Hindlimb muscle (tissue), 1 donor: ENCODE results near the gene MAP4K2. TPM values are rescaled to one million over a fixed set of nuclear protein-coding genes. Genes with fewer than 3 reads are reported as not detected.
"Not testable (repeated sequence)": the region's sequence is repeated elsewhere in the genome, so short reads cannot be mapped to it uniquely, and the experiment has no call there.

Source experiments
- DNase-seq: peaks from one replicate; pipeline ENCODE4 v3.0.0-alpha.2; 2013
- polyA plus RNA-seq: library from polyadenylated mRNA; unstranded; fragments of 120-200 nt; gene quantifications from one replicate; pipeline ENCODE4 v1.2.1, GENCODE V29; 2013; ENCODE audit not compliant: insufficient read length

The MAP4K2 gene
- polyA plus RNA-seq, 1 donor, result 8.6 TPM

DNA sequence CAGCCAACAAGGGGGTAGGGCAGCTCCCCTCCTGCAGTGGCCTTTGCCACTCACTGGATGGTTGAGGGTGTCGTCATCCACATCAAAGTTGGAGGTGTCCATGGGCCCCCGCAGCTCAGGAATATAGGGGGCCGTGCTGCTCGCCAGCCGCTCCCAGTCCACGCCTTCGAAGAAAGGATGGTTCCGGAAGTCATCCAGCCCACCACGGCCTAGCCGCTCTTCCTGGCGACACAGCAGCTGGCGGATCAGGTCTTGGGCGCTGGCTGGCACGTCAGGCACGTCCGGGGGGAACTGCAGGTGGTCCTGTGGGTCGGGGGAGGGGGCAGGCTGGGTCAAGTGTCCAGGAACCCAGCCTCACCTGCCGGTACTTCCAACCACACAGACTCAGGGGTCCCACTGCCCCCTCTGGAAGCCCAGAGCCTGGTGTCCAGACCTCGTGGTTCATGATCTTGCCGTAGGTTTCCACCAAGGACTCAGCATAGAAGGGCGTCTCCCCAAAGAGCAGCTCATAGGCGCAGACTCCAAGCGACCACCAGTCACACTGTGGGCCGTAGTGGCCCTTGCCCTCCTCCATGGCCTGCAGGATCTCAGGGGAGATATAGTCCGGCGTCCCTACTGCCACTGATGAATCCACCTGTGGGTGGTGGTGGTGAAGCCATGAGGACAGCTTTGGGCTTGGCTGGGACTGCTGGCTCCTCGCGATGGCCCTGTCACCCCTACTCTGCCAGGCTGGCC, 35.8 kb upstream of the MAP4K2 start:
- DNase-seq, result no peak

DNA sequence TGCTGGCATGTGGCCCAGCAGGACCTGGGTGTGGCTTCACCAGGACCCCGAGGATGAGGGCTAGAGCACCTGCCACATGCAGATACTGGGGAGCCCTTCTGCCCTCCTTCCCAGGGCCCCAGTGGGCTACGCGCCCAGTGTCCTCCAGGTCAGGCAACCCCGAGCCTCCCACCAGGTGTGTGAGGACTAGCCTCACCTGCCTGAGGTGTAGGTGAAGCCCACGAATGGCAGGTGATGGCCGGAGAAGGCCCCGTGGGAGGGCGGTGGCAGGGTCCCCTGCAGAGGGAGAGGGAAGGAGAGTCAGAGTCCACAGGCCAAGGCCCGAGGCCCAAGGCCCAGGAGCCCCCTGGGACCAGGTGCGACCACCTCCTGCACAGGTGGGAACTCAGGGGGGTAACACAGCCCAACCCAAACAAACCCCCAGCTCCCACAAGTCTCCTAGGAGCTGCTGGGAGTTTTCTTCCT, 34.9 kb upstream of the MAP4K2 start:
- no peak for DNase-seq

DNA sequence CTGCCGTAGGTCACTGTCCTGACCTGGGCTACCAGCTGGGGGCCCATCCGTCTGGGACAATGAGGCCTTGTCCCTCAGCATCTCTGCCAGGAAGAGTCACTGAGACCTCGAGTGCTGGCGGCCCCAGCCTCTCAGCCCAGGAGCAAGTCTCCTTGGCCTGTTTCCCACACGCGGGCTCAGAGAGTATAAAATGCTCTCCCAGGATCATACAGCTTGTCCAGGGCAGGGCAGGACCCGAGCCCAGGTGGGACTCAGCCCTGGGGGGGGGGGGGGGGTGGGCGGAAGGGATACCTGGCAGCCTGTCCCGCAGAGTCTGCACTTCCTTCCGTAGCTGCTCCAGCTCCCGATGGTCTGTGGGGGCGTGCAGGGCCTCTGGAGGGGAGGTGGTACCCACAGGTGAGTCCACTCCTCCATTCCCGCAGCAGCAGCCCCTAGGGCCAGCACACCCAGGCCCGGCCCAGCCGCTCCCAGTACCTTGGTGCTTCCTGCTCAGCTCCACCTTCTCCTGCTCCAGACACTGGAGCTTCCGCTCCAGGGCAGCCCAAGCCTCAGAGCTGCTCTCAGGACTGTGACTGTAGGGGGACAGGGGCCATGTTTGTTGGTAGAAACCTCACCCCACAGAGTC, 33.5 kb upstream of the MAP4K2 start:
- no peak for DNase-seq

DNA sequence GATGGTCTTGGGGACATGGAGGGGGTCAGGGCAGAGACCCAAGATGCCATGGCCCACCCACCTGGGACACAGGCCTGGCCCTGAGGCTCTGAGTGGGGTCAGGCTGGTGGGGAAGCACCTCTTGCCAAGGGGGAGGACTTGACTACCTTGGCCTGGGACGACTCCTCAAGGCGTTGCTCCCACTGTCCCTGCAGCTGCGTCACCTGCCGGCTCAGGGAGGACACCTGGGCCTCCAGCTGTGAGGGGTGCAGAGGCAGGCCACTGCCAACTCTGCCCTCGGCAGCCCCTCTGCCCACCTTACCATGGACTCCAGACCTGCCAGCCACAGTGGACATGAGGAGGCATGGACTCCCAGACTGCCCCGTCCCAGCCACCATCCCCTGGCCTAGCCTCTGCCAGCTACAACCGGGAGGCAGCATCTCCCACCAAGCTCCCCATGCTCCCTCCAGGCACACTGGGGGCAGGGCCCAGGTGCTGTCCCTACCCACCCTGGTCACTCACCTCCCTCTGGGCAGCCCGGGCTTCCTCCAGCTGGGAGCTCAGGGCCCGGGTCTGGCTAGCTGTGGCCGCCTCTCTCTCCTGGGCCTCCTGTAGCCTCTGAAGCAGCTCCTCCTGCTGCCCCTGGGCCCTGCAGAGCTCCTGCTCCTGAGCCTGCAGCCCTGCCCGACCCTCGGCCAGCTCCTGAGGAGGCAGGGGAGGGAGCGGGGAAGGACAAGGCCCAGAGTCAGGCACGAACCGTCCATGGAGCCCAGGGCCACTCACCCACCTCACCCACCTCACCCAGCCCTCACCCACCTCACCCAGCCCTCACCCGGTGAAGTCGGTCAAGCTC, 32.8 kb upstream of the MAP4K2 start:
- DNase-seq, result no peak

- no peak for DNase-seq
Measured at GRCh38 chr11:64834723-64835615, 32.0 kb upstream of the MAP4K2 start.

- DNase-seq, result no peak
Measured at GRCh38 chr11:64834031-64834722, 31.2 kb upstream of the MAP4K2 start.

- DNase-seq, result no peak
Measured at GRCh38 chr11:64833509-64833908, 30.5 kb upstream of the MAP4K2 start.

GRCh38 chr11:64833198-64833502, 30.1 kb upstream of the MAP4K2 start:
- DNase-seq, result no peak

DNA sequence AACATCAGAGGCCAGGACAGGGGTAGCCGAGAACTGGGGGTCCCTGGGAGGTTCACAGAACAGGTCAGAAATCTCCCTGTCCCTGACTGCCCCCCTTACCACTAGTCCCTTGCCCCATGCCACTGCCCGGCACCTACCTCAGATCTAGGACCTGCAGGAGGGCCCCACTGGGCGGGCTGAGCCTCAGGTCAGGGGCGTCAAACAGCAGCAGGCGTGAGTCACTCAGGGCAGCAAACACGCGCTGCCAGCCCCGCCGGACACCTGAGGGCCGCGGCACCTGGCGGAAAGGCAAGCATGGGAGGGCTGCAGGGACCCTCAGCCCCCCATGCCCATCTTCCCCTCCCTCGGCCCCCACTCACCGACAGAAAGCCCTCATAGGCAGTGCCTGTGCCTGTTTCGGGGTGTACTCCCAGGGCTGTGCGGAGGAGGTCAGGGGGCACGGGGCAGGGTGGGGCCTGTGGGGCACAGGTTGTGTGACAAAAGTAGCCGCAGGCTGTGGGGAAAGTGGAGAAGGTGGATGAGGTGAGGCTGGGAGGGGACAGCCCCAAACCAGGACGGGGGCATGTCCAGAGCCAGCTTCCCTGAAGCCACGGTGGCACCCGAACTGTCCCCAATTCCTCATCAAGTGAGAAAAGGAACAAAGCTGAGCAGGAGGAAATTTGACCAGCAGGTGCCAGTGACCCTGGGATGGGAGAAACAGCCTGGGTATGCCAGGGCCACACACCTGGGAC, 29.6 kb upstream of the MAP4K2 start:
- no peak for DNase-seq

DNA sequence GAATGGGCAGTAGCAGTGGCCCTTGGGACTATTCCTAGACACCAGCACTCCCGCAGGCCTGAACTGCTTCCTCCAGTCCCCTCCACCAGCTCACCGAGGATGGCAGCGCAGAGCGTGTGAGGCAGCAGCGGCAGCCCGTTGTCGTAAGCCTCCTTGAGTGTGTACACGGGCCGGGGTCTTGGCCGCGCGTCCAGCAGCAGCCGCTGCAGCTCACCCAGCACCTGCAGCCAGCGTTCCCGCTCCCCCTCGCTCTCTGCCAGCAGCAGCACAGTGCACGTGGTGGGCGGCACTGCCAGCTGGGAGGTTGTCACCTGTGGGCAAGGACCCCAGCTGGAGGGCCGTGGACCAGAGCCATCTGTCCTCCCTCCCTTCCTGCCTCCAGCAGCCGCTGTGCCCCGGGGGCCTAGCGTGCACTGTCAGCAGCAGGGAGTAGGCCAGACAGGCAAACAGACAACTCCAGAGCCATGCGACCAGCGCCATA, 28.4 kb upstream of the MAP4K2 start:
- DNase-seq, result no peak

DNA sequence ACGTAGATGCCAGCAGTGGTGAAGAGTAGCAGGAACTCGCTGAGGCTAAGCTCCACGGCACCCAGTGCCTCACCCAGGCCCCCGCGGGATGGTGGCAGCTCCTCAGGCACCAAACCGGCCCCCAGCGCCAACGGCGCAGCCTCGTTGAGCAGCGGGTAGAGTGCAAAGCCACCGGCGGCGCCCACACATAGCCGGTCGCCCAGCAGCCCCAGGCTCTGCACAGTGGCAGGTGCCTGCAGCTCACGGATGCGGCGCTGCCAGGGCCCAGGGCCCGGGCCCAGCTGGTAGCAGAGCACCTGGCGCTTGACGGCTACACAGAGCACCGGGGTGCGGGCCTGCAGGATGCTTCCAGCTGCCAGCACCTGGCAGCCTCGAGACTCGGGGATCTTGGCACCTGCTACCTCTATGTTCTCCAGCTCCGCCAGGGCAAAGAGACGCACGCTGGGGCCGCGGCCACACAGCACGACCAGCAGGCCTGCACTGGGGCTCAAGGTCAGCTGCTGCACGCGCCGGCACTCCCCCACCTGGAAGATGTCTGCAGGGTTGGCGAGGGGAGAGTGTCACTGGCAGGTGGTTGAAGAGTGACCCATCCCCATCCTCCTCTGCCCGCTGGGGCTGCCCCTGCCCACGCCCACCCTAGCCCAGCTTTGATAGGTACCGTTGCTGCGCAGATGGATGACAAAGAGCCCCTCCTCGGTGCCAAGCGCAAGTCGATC, 26.7 kb upstream of the MAP4K2 start:
- no peak for DNase-seq

GRCh38 chr11:64827451-64827839, 24.4 kb upstream of the MAP4K2 start:
- no peak for DNase-seq

DNA sequence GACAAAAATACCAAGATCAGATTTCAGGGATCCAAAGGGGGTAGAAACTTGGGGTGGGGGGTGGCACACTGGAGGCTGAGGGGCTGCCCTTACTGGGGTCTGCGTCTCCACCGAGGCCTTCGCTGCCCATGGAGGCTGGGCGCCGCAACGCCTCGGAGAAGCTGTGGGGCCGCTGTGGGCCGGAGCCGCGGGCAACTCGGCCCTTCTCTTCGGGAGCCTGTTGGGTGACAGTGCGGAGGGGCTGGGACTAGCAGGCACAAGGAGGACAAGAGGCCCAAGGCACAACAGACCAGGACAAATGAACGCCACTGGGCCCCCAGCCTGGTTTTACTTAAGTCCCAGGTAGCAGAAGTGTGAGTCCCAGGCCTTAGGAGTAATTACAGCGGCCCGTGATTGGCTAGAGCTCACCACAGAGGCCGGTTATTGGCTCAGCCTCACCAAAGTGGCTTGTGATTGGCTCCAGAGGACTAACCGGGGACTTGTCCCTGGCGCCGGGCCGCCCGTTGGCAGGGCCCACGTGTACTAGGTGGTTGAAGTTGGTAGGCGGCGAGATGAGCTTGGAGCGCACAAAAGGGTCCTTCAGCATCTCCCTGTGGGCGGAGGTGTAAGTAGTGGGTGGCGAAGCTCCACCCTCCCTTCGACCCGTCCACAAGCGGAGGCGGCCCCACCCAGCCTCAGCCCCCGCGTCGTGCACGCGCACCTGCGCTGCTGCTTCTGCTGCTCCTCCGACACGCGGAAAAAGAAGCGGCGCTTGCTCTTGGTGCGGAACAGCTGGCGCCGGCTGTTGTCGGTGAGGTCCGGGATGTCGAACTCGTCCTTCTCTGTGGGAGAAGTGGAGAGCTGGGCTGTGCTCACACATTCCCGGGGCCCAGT, 23.8 kb upstream of the MAP4K2 start:
- no peak for DNase-seq

GRCh38 chr11:64826062-64826461, 23.0 kb upstream of the MAP4K2 start:
- DNase-seq, result no peak

DNA sequence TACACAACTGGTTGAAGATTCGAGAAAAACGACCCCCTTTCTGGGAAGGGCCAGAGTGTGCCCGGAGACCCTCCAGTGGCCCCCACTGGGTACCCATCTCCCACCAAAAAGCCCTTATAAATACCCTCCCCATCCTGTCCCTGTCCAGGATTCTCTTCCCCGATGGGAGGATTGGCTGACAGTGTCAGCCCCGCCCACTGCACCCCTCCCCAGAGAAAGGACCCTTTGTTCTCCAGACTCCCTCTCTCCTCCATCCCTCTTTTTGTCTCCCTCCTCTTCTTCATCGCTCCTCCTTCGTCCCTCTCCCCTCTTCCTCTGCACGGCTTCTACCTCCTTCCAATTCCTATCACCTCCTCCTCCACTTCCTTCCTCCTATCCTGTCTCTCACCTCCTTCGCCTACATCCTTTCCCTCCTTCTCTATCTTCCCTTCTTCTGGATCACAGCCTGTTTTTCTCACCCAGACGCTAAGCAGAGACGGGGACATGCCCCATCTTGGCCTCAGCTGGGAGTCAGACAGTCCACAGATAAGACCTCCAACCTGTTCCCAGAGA, 20.6 kb upstream of the MAP4K2 start:
- DNase-seq, result no peak

- DNase-seq, result no peak
Measured at GRCh38 chr11:64817476-64817875, 14.5 kb upstream of the MAP4K2 start.

DNA sequence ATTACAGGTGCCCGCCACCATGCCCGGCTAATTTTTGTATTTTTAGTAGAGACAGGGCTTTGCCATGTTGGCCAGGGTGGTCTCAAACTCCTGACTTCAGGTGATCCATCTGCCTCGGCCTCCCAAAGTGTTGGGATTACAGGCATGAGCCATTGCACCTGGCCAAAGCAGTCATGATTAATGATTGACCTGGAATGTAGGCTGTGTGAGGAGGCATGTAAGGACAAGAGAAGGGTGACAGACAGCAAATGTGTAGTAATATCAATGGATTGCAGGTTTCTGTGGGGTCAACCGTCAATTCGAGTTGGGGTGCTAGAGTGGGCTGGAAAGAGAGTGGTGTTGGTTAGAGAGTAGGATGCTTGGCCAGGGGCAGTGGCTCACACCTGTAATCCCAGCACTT, 12.4 kb upstream of the MAP4K2 start:
- DNase-seq, result not testable (repeated sequence)

GRCh38 chr11:64814712-64815187, 11.7 kb upstream of the MAP4K2 start:
- DNase-seq, result no peak

GRCh38 chr11:64813826-64814225, 10.8 kb upstream of the MAP4K2 start:
- no peak for DNase-seq
